ENCODE measurements around the gene SLC16A12.

DNA sequence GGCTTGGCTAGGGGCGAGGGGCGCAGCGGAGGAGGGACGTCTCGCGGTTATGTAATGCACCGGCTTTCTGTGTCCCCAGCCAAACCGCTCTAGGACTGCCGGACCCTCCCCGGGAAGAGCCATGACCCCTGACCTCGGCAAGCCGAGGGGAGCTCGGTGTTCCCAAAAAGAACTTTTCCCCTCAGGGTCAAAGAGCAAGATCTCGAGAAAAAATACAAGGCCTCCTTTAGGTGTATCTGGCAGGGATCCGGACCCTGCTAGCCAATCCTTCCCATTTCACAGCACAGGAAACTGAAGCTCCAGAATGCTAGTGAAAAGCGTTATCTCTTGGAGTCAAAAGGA is 590 bp upstream of the SLC16A12 start:
- TF ChIP-seq POLR2A (IDR thresholded peaks at IDR 0.05; ENCODE audit: low read depth, low read length) (no peak), EZH2 (IDR thresholded peaks at IDR 0.05; ENCODE audit: borderline replicate concordance, low read depth, low read length, severe bottlenecking) (no peak), GATA2 (IDR thresholded peaks at IDR 0.05; ENCODE audit: insufficient read depth, insufficient read length, low read depth, low read length) (no peak), POLR2AphosphoS5 (IDR thresholded peaks at IDR 0.05; ENCODE audit: insufficient read depth, low read depth, low read length) (no peak), FOS (IDR thresholded peaks at IDR 0.05; ENCODE audit: borderline replicate concordance, insufficient read depth, low read length) (no peak), MYC (IDR thresholded peaks at IDR 0.05; ENCODE audit: low read depth, low read length) (no peak)
- TF ChIP-seq, protein P1, sequence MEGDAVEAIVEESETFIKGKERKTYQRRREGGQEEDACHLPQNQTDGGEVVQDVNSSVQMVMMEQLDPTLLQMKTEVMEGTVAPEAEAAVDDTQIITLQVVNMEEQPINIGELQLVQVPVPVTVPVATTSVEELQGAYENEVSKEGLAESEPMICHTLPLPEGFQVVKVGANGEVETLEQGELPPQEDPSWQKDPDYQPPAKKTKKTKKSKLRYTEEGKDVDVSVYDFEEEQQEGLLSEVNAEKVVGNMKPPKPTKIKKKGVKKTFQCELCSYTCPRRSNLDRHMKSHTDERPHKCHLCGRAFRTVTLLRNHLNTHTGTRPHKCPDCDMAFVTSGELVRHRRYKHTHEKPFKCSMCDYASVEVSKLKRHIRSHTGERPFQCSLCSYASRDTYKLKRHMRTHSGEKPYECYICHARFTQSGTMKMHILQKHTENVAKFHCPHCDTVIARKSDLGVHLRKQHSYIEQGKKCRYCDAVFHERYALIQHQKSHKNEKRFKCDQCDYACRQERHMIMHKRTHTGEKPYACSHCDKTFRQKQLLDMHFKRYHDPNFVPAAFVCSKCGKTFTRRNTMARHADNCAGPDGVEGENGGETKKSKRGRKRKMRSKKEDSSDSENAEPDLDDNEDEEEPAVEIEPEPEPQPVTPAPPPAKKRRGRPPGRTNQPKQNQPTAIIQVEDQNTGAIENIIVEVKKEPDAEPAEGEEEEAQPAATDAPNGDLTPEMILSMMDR (IDR thresholded peaks at IDR 0.05; ENCODE audit: extremely low read depth in 1 of 2, insufficient read depth in 1 of 2, low read depth in 1 of 2, low read length in 2 of 2) = no peak
- TF ChIP-seq, protein P2, sequence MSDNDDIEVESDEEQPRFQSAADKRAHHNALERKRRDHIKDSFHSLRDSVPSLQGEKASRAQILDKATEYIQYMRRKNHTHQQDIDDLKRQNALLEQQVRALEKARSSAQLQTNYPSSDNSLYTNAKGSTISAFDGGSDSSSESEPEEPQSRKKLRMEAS (IDR thresholded peaks at IDR 0.05; ENCODE audit: insufficient read depth, insufficient read length) = no peak

Data from endothelial cell of umbilical vein (primary cell).